AG09319 (cell line): ENCODE measurements around the gene UBAC2.

Experiments
- DNase-seq: peaks from one replicate; pipeline ENCODE4 v3.0.0-alpha.2; 2010; ENCODE audit warnings: low read depth; ENCODE audit errors: extremely low read depth
- TF ChIP-seq, protein P1 (sequence below): IDR thresholded peaks from 2 replicates; pipeline ENCODE4 v1.5.1; 2011; ENCODE audit warnings: low read depth, mild to moderate bottlenecking, inconsistent platforms, low read length, moderate library complexity

The UBAC2 gene

DNA sequence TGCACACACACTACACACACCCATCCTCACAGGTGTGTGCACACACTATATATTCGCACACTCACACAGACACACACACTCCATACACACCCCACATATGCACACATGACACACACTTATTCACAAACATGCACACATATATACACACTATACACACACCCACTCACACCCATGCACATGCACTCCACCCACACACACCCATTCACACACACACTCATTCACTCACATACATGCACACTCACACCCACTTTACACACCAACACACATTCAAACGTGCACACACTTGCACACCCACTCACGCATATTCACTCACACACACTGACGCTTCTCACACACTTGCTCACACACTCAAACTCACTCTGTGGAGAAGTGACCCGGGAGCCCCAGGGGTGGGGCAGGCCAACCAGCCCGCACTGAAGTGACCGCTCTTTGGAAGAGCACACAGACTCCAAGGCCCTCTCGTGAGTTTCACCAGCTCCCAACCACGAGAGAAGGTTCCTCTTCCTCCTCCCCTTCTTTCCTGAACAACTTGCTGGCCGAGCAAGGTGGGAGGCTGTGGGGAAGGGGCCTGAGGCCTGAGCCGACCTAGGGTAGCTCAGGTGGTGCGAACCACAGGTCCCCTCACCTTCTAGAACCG is 214.5 kb downstream of the UBAC2 start:
- TF ChIP-seq, protein P1, sequence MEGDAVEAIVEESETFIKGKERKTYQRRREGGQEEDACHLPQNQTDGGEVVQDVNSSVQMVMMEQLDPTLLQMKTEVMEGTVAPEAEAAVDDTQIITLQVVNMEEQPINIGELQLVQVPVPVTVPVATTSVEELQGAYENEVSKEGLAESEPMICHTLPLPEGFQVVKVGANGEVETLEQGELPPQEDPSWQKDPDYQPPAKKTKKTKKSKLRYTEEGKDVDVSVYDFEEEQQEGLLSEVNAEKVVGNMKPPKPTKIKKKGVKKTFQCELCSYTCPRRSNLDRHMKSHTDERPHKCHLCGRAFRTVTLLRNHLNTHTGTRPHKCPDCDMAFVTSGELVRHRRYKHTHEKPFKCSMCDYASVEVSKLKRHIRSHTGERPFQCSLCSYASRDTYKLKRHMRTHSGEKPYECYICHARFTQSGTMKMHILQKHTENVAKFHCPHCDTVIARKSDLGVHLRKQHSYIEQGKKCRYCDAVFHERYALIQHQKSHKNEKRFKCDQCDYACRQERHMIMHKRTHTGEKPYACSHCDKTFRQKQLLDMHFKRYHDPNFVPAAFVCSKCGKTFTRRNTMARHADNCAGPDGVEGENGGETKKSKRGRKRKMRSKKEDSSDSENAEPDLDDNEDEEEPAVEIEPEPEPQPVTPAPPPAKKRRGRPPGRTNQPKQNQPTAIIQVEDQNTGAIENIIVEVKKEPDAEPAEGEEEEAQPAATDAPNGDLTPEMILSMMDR, result no peak
- DNase-seq, result no peak

DNA sequence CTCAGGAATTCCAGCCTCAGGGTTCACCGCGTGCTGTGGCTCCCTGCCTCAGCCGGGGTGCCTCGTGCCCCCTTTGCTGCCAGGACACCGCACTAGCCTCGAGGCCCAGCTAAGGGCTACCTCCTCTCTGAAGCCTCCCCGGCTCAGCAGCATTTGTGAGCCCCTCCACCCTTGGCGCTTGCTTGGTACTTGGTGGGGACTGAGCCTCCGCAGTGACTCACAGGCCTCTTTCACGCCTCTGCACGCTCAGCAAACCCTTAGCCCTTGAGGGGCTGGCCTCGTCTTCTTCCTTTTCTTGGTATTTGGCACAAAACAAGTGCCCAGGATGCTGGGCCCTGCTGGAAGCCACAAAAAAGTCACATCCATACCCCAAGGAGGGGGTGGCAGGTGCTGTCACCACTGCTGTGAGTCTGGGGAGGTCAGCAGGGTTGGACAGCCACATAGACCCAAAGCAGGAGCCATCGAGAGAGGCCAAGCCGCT is 215.2 kb downstream of the UBAC2 start:
- DNase-seq, result no peak
- TF ChIP-seq, protein P1, result no peak

DNA sequence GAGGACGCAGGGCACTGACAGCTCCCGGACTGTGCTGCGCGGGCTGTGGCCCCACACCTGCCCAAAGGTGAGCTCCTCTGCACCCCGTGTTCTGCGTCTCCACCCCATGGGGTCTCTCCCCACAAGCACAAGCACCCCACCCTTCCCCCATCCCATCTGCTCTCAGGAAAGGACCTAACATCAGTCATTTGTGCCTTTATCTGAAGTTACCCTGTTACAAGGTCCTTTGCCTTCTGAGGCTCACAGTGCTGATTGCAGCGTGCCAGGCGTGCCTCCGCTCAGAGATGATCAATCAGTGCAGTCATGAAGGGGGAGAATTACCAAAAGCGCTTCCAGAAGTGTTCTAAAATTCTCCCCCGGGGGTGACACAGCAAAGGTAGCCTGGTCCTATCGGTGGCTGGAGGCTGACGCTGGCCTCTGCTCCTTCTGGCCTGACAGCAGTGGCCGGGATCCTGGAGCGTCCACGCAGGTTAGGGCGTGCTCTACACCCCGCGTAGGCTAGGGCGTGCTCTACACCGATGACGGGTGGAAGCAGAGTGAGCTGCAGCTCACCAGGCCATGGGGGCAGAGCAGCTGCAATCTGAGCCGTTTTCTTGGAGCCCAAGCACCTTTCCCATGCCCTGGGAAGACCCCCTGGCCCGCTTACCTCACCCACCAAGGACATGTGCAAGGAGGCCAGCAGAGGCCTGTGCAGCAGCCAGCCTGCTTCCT is 215.9 kb downstream of the UBAC2 start:
- TF ChIP-seq, protein P1, result no peak
- DNase-seq, result no peak

DNA sequence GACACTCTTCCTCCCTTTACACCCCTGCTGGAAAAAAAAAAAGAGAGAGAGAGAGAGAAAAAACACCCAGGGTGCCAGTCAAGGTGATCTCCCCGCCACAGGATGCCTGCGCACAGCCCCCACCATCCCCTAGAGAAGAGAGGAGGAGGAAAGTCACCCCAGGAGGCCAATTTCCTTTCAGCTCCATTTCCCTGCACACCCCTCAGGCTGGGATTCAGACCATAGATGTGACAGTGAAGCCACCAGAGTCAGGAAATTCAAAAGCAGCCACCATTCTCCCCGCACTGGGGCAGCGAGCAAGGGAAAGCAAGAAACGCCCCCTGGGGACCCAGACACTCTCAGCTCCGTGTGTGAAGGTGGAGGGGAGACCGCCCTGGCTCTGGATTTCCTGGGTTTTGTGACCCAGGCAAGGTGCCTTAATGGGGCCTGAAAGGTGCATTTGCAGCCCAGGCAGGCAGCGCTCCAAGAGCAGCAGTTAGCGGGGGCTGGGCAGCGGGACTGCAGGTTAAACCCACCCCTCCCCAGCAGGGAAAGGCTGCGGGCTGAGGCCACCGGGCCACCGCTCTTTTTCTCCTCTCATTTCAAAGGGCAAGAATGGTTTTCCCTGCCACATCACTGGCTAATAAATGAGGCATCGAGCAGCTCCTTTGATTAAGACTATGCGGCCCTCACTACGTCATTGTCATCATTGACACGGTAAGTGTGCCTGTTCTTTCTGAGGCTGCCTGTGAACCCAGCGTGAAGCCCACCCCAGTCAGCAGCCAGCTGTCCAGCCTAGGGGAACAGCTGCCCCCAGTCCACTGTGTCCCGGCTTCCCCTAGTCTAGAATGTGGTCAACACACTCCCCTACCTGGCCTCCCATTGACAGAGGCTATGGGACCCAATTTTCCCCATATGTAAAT is 216.8 kb downstream of the UBAC2 start:
- no peak for DNase-seq
- TF ChIP-seq, protein P1, result no peak

DNA sequence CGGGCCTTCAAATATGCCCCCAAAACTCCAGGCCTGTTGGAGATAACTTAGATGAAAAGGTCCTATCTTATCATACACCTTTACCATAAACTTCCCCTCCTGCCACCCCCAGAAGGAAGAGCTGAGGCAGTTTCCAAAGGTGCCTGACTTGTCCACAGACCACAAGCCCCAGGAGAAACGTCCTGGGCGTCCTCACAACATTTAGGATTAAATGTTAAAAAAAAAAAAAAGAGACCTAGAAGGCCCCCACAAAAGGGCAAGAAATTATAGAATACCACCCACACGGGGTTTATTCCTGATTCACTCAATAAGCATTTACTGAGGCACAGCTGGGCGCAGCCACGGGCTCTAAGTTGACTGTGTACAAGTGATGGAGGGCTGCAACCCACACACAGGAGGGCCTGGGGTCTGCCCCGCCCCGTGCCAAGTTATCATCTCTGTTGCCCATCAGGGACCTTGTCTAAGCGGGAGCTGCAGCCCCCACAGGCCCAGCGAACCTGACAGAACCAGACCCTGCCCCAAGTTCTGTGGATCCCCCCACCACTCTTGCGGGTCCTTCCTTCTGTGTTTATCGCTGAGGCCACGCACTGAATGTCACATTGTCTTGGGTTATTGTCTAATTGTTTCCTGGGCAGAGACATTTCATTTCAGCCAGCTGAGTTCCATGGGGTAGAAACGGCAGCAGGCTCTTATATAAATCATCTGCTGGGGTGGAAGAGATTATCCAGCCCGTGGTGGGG is 217.6 kb downstream of the UBAC2 start:
- TF ChIP-seq, protein P1, result no peak
- no peak for DNase-seq

DNA sequence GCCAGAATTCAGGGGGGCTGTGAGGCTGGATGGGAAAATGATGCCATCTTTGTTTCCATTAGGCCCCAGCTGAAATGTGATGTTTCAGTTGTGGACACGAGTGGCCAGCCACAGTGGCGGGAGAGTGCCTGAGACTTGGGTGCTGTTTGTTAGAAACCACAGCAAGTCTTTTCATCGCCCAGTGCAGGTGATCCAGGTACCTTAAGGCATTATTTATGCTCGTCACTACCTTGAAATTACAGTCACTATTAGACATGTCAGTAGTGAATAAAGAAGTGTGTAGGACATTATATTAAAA is 218.1 kb downstream of the UBAC2 start:
- DNase-seq, result no peak
- TF ChIP-seq, protein P1, result no peak
